Activated CD4-positive, alpha-beta T cell treated with anti-CD3 and anti-CD28 coated beads, Interleukin-2, amount 10 ng/mL, durations not matched to agents 7 days and 5 days (primary cell): Measurements from ENCODE around the gene PLCL2. TPM values are rescaled to one million over a fixed set of nuclear protein-coding genes. Genes with fewer than 3 reads are reported as not detected.

Experiments used
- CTCF ChIA-PET: fragments of 350-600 bp; sonication (Branson Sonifier 250); formaldehyde crosslinking; loops from one replicate; lab custom pipeline; 2021; ENCODE audit warnings: antibody characterized with exemption; lab: Charles Lee
- POLR2A ChIA-PET: fragments of 350-600 bp; sonication (Branson Sonifier 250); formaldehyde crosslinking; loops from one replicate; lab custom pipeline; 2021; ENCODE audit warnings: antibody characterized with exemption; lab: Charles Lee
- DNase-seq: peaks from one replicate; pipeline ENCODE4 v3.0.0-alpha.2; 2020
- H3K27ac Mint-ChIP-seq: one replicate; pipeline ENCODE4 v1.8.0; 2021; ENCODE audit warnings: mild to moderate bottlenecking, moderate library complexity, mixed read lengths
- H3K27me3 Mint-ChIP-seq: one replicate; pipeline ENCODE4 v1.8.0; 2021; ENCODE audit warnings: mixed read lengths
- H3K36me3 Mint-ChIP-seq: one replicate; pipeline ENCODE4 v1.8.0; 2021; ENCODE audit warnings: low read depth, mixed read lengths
- H3K4me1 Mint-ChIP-seq: one replicate; pipeline ENCODE4 v1.8.0; 2021; ENCODE audit warnings: mixed read lengths
- H3K4me3 Mint-ChIP-seq: one replicate; pipeline ENCODE4 v1.8.0; 2021; ENCODE audit warnings: mild to moderate bottlenecking, moderate library complexity, mixed read lengths
- H3K9me3 Mint-ChIP-seq: one replicate; pipeline ENCODE4 v1.8.0; 2021; ENCODE audit warnings: mixed read lengths
- total RNA-seq, 2 experiments: library from RNA; stranded (reverse); gene quantifications; one replicate each; pipeline ENCODE4 v1.2.3, GENCODE V29; 2021

Gene PLCL2
- total RNA-seq, 2 experiments from 2014 or later = 48.8 to 50.9 TPM

DNA sequence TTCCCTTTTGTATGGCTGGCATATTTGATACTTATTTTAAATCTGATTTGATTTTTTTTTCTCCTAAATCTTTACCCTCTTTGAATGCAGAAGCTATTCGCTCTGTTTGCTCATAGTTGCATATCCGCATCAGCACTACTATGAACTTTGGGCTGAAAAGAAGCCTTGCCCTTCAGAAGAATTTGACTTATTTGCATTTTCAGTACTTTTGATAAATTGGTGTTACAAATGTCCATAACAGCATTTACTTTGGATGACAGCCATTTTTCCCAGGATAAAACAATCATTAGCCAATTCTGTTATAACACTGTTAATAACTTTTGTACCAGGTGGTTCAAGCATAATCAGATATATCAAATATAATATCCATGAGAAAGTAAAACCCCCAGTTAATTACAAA, 129.5 kb downstream of the PLCL2 start:
- Mint-ChIP-seq H3K9me3 (no peaks in the 10 kb centered on the region), H3K4me1 (peaks cover 1% of the 10 kb centered on the region), H3K27ac (no peak overlapping the region), H3K27me3 (no peaks in the 10 kb centered on the region), H3K36me3 (peaks cover 59% of the 10 kb centered on the region), H3K4me3 (no peak overlapping the region)
- ChIA-PET POLR2A (interaction anchor here (1.1 kb wide), 1 partner anchor 54 kb away, joined by 3 read pairs; no protein-coding TSS in a partner anchor), CTCF (interaction anchor here (0.5 to 1.6 kb wide), 3 partner anchors 12 to 287 kb away, joined by 3 to 4 read pairs (median 4); no protein-coding TSS in a partner anchor)
- no peak for DNase-seq

DNA sequence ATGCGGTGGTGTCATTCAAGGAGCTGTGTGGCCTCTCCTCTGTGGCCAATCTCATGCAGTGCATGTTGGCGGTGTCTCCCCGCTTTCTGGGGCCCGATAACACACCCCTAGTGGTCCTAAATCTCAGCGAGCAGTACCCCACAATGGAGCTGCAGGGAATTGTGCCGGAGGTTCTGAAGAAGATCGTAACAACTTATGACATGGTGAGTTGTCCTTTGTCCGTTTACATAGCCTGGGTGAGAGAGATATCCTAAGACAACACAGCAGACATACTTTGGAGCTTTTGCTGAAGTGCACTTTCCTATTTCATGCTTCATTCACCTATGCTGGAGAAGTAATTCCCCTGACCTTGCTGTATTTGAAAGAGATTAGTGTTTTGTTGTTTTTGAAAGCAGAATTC, 130.0 kb downstream of the PLCL2 start:
- peaks cover 1% of the 10 kb centered on the region for H3K4me1 Mint-ChIP-seq
- DNase-seq = no peak
- peaks cover 56% of the 10 kb centered on the region for H3K36me3 Mint-ChIP-seq
- no peak overlapping the region for H3K27ac Mint-ChIP-seq
- no peaks in the 10 kb centered on the region for H3K9me3 Mint-ChIP-seq
- CTCF ChIA-PET = interaction anchor here (3.1 kb wide), 1 partner anchor 11 kb away, joined by 12 read pairs; no protein-coding TSS in a partner anchor
- H3K27me3 Mint-ChIP-seq = no peaks in the 10 kb centered on the region
- POLR2A ChIA-PET = no interaction called here
- H3K4me3 Mint-ChIP-seq = no peak overlapping the region

DNA sequence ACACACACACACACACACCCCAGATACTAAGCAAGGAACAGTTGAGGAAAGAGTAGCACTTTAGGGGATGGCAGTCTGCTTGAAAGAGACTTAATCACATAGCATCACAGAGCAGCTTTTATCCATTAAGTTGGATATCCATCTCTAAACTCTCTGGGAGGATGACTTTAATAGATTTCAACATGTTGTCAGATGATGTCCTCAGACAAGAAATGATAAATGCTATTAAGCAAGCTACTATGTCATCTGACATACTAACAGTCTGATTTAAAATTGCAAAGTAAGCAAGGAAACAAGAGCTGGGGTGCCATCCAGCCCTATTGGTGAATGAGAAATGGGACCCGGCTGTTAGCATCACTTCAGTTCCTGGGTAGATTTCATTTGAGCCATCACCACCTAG, 136.9 kb downstream of the PLCL2 start:
- no peak overlapping the region for H3K4me3 Mint-ChIP-seq
- peaks cover 44% of the 10 kb centered on the region for H3K4me1 Mint-ChIP-seq
- H3K27me3 Mint-ChIP-seq = no peaks in the 10 kb centered on the region
- no peak overlapping the region for H3K27ac Mint-ChIP-seq
- POLR2A ChIA-PET = no interaction called here
- H3K9me3 Mint-ChIP-seq = no peaks in the 10 kb centered on the region
- CTCF ChIA-PET = interaction anchor here (0.8 kb wide), 1 partner anchor 19 kb away, joined by 4 read pairs; no protein-coding TSS in a partner anchor
- peaks cover 67% of the 10 kb centered on the region for H3K36me3 Mint-ChIP-seq
- no peak for DNase-seq

DNA sequence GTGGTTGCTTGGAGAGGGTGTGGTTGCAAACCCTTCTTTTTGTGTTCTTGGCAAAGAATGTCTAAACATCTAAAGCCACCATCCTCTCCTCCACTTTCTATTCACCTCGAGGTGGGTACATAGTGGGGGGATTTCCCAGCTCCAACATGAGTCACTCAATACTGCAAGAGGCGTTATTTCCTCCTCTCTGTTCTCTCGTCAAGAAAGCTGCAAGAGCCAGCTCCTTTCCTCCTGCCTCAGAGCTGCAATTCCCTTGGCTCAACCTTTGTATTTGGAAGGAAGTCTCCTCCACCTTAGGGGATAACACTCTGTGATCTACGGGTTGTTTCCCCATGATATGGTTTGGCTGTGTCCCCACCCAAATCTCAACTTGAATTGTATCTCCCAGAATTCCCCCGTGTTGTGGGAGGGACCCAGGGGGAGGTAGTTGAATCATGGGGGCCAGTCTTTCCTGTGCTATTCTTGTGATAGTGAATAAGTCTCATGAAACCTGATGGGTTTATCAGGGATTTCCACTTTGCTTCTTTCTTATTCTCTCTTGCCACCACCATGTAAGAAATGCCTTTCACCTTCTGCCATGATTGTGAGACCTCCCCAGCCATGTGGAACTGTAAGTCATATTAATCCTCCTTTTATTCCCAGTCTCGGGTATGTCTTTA, 138.4 kb downstream of the PLCL2 start:
- Mint-ChIP-seq H3K9me3 (no peaks in the 10 kb centered on the region), H3K36me3 (peaks cover 58% of the 10 kb centered on the region), H3K4me1 (peaks cover 42% of the 10 kb centered on the region), H3K4me3 (no peak overlapping the region), H3K27me3 (no peaks in the 10 kb centered on the region), H3K27ac (no peak overlapping the region)
- POLR2A ChIA-PET = no interaction called here
- peak; percentile 38 for DNase-seq
- CTCF ChIA-PET = interaction anchor here (0.8 to 1.1 kb wide), 2 partner anchors 12 to 15 kb away, joined by 3 to 4 read pairs; no protein-coding TSS in a partner anchor

DNA sequence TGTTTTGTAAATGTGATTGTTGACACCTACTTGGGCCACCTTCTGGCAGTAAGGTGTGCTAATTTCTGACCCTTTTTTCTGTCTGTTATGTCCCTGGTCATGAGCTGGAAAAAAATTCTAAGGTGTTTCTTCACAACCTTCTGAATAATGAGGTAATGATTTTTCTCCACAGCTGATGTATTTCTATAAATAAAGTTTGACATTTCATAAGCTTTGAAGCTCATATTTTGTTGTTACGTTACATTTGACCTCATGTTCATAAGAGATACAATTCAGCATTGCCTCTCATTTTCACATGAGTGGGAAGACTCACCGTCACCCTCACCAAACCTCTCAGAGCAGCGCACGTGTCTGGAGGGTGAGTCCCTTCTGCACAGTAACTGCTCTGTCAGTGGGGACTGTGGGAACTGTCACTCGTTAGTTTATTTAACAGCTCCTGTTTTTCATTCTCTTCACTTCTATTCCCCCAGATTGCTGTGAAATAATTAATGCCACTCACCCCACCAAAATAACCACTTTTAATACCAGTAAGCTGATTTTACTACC, 140.9 kb downstream of the PLCL2 start:
- Mint-ChIP-seq H3K4me1 (peaks cover 64% of the 10 kb centered on the region), H3K4me3 (no peak overlapping the region), H3K27ac (no peak overlapping the region), H3K36me3 (peaks cover 59% of the 10 kb centered on the region), H3K9me3 (no peaks in the 10 kb centered on the region), H3K27me3 (no peaks in the 10 kb centered on the region)
- ChIA-PET POLR2A (no interaction called here), CTCF (interaction anchor here (1.0 to 2.9 kb wide), 5 partner anchors 9 to 179 kb away, joined by 3 to 12 read pairs (median 4); no protein-coding TSS in a partner anchor)
- no peak for DNase-seq

DNA sequence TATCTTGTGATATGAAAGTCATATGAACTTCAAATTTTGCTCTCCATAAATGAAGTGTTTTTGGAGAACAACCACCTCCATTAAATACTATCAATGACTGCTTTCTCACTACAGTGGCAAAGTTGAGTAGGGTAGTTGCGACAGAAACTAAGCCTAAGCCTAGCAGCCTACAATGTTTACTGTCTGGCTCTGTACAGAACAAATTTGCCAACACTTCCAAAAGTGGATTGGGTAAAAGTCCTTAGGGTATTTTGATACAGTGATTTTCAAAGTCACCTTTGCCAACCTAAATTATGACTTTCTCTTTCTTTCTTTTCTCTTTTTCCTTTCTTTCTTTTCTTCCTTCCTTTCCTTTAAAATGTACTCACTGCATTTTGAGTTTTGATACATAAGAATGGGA, 142.6 kb downstream of the PLCL2 start:
- DNase-seq = no peak
- Mint-ChIP-seq H3K27me3 (no peaks in the 10 kb centered on the region), H3K36me3 (peaks cover 46% of the 10 kb centered on the region), H3K4me1 (peaks cover 62% of the 10 kb centered on the region), H3K9me3 (no peaks in the 10 kb centered on the region), H3K4me3 (no peak overlapping the region), H3K27ac (no peak overlapping the region)
- ChIA-PET POLR2A (no interaction called here), CTCF (interaction anchor here (0.7 to 2.9 kb wide), 3 partner anchors 11 to 143 kb away, joined by 3 to 12 read pairs (median 5); no protein-coding TSS in a partner anchor)

DNA sequence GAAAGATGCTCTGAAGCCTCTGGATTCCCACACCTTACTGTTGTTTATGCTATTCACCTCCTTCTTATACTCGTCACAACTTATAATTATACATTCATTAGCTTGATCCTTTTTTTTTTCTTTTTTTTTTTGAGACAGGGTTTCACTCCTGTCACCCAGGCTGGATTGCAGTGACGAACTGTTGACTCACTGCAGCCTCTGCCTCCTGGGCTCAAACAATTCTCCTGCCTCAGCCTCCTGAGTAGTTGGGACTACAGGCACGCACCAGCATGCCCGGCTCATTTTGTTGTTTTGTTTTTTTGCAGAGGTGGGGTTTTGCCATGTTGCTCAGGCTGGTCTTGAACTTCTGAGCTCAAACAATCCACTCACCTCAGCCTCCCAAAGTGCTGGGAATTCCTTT, 143.6 kb downstream of the PLCL2 start:
- Mint-ChIP-seq H3K27ac (no peak overlapping the region), H3K36me3 (peaks cover 37% of the 10 kb centered on the region), H3K4me3 (no peak overlapping the region), H3K27me3 (no peaks in the 10 kb centered on the region), H3K9me3 (no peaks in the 10 kb centered on the region), H3K4me1 (peaks cover 61% of the 10 kb centered on the region)
- no peak for DNase-seq
- CTCF ChIA-PET = interaction anchor here (0.6 to 2.3 kb wide), 2 partner anchors 11 to 521 kb away, joined by 4 to 5 read pairs; no protein-coding TSS in a partner anchor
- POLR2A ChIA-PET = no interaction called here

DNA sequence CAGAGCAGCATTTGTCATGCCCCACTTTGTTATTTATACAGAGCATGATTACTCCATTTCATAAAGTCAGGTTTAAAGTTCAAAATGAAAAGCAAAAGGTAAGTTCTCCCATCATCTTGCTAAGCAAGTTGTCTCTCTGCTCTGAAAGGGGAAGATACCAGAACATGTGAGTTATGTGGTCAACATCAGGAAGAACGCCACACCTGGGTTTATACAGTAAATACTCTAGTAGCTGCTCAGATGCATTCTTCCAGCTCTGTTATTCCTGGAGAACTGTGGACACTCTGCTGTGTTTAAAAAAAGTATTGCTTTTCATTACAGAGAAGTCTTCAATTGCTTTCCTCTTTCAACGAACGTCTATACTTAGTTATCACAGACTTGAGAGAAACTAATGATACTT, 145.7 kb downstream of the PLCL2 start:
- no peak for DNase-seq

DNA sequence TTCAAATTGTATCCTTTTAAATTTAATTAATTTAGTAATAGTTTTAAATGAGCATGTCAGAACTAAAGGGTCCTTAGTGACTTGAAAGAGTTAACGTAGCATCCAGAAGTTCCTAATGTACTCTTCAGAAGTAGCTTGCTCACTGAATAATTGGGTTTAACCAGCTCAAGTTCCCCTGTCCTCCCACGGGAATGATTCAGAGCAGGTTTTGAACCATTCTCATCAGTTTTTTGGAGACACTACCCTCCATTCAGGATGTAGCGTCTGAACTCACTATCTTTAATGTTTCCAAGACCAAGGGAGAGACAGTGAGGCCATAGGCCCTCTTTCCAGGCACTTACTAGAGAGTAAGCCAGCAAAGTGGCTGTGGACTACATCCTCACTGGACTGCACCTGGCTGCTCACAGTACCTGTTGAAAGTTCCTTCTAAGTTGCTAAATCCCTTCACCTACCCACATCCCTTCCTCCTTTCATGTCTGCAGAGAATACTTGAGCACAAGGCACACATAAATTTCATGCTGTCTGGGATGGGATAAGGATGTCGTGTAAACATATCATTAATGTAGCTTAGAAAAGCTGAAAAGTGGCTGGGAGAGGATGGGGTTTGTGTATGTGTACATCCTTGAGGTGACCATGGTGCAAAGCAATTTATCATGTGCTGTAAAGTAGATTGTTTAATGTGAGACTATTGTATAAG, 146.3 kb downstream of the PLCL2 start:
- Mint-ChIP-seq H3K4me1 (peaks cover 61% of the 10 kb centered on the region), H3K27me3 (no peaks in the 10 kb centered on the region), H3K27ac (no peak overlapping the region), H3K4me3 (no peak overlapping the region), H3K9me3 (no peaks in the 10 kb centered on the region), H3K36me3 (peaks cover 24% of the 10 kb centered on the region)
- no peak for DNase-seq
- POLR2A ChIA-PET = no interaction called here
- CTCF ChIA-PET = interaction anchor here (1.1 kb wide), 1 partner anchor 120 kb away, joined by 3 read pairs; no protein-coding TSS in a partner anchor

More for the DNA sequence above, 145.7 kb downstream of the PLCL2 start:
- Mint-ChIP-seq H3K27ac (peak overlapping the region; percentile 20), H3K9me3 (no peaks in the 10 kb centered on the region), H3K36me3 (peaks cover 29% of the 10 kb centered on the region), H3K4me3 (no peak overlapping the region), H3K4me1 (peaks cover 66% of the 10 kb centered on the region), H3K27me3 (no peaks in the 10 kb centered on the region)
- POLR2A ChIA-PET = no interaction called here
- CTCF ChIA-PET = interaction anchor here (1.1 to 1.7 kb wide), 3 partner anchors 9 to 146 kb away, joined by 3 to 5 read pairs (median 5); no protein-coding TSS in a partner anchor

DNA sequence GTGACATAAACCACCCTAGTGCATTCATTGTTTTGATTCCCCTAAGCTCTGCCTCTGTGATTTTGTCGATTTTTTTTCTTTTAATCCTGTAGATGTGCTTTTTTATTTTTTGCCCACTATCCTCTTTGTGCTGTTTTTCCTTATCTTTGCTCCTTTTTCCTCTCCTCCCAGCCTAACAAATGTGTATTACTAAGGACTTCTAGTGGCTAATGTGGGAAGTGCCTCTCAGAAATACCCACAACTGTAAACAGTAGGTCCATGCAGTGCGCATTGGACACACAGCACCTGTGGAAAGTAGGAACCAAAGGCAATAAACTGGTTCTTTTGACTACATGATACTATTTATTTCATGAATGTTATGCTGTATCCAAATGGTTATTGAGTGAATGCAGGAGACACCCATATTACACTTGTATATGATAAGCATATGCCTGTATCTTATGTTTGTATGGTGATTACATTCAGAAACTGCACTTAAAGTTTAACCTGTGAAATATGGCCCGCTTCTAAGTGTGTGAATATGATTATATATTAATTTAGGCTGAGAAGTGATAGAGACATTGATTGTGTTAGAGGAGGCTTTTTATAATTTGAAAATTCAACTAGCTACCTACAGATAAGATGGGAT, 147.8 kb downstream of the PLCL2 start:
- peaks cover 61% of the 10 kb centered on the region for H3K4me1 Mint-ChIP-seq
- POLR2A ChIA-PET = no interaction called here

DNA sequence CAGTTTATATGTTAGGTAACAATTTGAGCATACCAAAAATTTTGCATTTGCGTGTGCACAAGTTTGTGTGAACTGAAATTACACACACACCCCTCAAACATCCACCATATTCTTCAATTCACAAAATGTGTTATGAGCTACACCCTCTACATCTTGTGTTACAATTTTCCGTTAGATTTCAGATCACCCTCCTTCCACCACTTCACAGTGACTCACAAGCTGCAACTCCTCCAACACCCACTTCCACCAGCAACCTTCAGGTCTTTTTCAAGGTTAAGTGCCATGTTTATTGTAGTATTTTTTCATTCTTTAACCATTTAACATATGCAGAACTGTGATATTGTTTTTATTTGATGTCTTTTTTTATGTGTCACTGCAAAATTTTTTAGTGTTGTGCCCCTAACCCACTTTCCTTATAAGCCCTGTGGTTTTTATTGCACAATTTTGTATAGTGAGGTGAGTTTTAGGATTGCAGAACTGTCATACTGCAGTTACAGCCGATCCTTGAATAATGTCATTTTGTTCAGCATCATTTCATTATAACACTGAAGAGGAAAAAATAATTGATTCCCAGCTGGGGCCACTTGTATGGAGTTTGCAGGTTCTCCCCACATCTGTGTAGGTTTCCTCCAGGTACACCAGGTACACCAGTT, 148.9 kb downstream of the PLCL2 start:
- Mint-ChIP-seq H3K4me3 (no peak overlapping the region), H3K27ac (no peak overlapping the region), H3K27me3 (no peaks in the 10 kb centered on the region), H3K36me3 (peaks cover 27% of the 10 kb centered on the region), H3K9me3 (no peaks in the 10 kb centered on the region), H3K4me1 (peaks cover 60% of the 10 kb centered on the region)
- CTCF ChIA-PET = interaction anchor here (1.1 to 1.2 kb wide), 2 partner anchors 23 to 150 kb away, joined by 3 read pairs; no protein-coding TSS in a partner anchor
- POLR2A ChIA-PET = no interaction called here
- DNase-seq = no peak

More for the DNA sequence above, 147.8 kb downstream of the PLCL2 start:
- Mint-ChIP-seq H3K36me3 (peaks cover 28% of the 10 kb centered on the region), H3K9me3 (no peaks in the 10 kb centered on the region), H3K27me3 (no peaks in the 10 kb centered on the region), H3K4me3 (no peak overlapping the region), H3K27ac (no peak overlapping the region)
- CTCF ChIA-PET = interaction anchor here (1.0 to 1.2 kb wide), 2 partner anchors 16 to 119 kb away, joined by 3 read pairs; no protein-coding TSS in a partner anchor
- no peak for DNase-seq

DNA sequence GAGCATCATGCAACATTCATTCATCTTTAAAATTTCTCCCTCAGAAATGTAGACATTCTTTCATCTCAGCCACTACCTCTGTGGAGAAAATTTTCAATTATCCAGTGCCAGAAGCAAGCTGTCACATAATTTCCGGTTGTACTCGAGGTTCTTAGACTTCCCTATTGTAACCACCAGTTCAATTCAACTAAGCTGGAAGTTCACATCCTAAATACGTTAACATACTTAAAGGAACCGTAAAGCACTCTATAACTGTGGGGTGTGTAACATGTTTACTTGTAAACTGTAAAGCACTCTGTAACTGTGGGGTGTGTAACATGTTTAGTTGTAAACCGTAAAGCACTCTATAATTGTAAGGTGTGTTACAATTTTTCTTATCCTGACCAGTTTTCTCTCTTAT, 150.3 kb downstream of the PLCL2 start:
- ChIA-PET CTCF (no interaction called here), POLR2A (no interaction called here)
- Mint-ChIP-seq H3K4me1 (peaks cover 53% of the 10 kb centered on the region), H3K36me3 (peaks cover 25% of the 10 kb centered on the region), H3K27ac (no peak overlapping the region), H3K9me3 (no peaks in the 10 kb centered on the region), H3K4me3 (no peak overlapping the region), H3K27me3 (no peaks in the 10 kb centered on the region)
- no peak for DNase-seq
